Measurements from ENCODE around the gene MB. TPM values are rescaled to one million over a fixed set of nuclear protein-coding genes. Genes with fewer than 3 reads are reported as not detected.

Gene MB
- total and polyA plus RNA-seq, 2 donors (not counting 1 experiment from before 2014, with no cell fraction given) = not detected

DNA sequence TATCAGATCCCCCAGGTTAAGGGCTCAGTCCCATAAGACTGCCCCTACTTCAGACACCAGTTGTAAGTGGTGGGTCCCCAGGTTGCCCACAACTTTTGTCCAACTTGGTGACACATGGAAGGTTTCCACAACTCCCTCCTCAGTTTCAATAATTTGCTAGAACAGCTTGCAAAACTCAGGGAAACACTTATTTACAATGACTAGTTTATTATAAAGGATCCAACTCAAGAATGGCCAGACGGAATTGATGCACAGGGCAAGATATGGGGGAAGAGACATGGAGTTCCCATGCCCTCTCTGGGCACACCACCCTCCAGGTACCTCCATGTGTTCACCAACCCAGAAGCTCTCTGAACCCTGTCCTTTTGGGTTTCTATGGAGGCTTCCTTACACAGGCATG lies 36.7 kb upstream of the MB start:
- Mint-ChIP-seq H3K4me3 (no peak overlapping the region), H3K4me1 (peaks cover 22% of the 10 kb centered on the region), H3K27ac (no peak overlapping the region), H3K27me3 (no peaks in the 10 kb centered on the region), H3K9me3 (ENCODE audit: insufficient read depth) (peaks cover 2% of the 10 kb centered on the region)
- no peak overlapping the region for H2AFZ ChIP-seq (ENCODE audit: insufficient read depth, low read depth, low read length, poor library complexity, severe bottlenecking)
- no peak overlapping the region for H3K4me3 ChIP-seq (ENCODE audit: control extremely low read depth in 1 of 5, extremely low read depth in 1 of 5, insufficient read depth in 1 of 5, low read depth in 2 of 5, low read length in 4 of 5)
- H3K27ac ChIP-seq (ENCODE audit: low read length in 2 of 2) = no peak overlapping the region
- no peak overlapping the region for H3K9ac ChIP-seq (ENCODE audit: low read length)
- DNase-seq = no peak
- no peak overlapping the region for H3K4me2 ChIP-seq (replicated peaks; ENCODE audit: low read depth, low read length, poor library complexity, severe bottlenecking)
- POLR2A ChIA-PET = no interaction called here
- CTCF ChIA-PET = no interaction called here
- H3K4me1 ChIP-seq (ENCODE audit: control insufficient read depth in 2 of 2, insufficient read depth in 2 of 2, low read length in 2 of 2) = peaks cover 12 to 13% of the 10 kb centered on the region in 2 donors
- peaks cover 0 to 30% of the 10 kb centered on the region in 2 experiments for H3K36me3 ChIP-seq (replicated peaks in 1 of 2; ENCODE audit: control extremely low read depth in 1 of 2, control insufficient read depth in 1 of 2, extremely low read depth in 1 of 2, insufficient read depth in 2 of 2, low read length in 1 of 2)
- ATAC-seq (ENCODE audit: low read depth) = no peak
- H3K9me3 ChIP-seq (ENCODE audit: control extremely low read depth in 1 of 3, control insufficient read depth in 2 of 3, insufficient read depth in 1 of 3, low read length in 2 of 3) = peaks cover 0 to 3% (median 0%) of the 10 kb centered on the region in 3 donors
- TF ChIP-seq, protein P1, sequence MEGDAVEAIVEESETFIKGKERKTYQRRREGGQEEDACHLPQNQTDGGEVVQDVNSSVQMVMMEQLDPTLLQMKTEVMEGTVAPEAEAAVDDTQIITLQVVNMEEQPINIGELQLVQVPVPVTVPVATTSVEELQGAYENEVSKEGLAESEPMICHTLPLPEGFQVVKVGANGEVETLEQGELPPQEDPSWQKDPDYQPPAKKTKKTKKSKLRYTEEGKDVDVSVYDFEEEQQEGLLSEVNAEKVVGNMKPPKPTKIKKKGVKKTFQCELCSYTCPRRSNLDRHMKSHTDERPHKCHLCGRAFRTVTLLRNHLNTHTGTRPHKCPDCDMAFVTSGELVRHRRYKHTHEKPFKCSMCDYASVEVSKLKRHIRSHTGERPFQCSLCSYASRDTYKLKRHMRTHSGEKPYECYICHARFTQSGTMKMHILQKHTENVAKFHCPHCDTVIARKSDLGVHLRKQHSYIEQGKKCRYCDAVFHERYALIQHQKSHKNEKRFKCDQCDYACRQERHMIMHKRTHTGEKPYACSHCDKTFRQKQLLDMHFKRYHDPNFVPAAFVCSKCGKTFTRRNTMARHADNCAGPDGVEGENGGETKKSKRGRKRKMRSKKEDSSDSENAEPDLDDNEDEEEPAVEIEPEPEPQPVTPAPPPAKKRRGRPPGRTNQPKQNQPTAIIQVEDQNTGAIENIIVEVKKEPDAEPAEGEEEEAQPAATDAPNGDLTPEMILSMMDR (IDR thresholded peaks at IDR 0.05) = no peak
- H3K27me3 ChIP-seq (replicated peaks in 1 of 4; ENCODE audit: control extremely low read depth in 1 of 4, control insufficient read depth in 3 of 4, insufficient read depth in 4 of 4, low read length in 3 of 4) = no peaks in the 10 kb centered on the region
- intact Hi-C loops (cut with micrococcal nuclease) = no loop called here
- H4K20me1 ChIP-seq (ENCODE audit: control insufficient read depth, insufficient read depth, low read length, poor library complexity, severe bottlenecking) = no peaks in the 10 kb centered on the region
- H3K79me2 ChIP-seq (ENCODE audit: control insufficient read depth, insufficient read depth, low read length) = peaks cover 31% of the 10 kb centered on the region
- WGBS (ENCODE audit: insufficient coverage) = no CpG with 5 or more reads among the region's 1 CpG

DNA sequence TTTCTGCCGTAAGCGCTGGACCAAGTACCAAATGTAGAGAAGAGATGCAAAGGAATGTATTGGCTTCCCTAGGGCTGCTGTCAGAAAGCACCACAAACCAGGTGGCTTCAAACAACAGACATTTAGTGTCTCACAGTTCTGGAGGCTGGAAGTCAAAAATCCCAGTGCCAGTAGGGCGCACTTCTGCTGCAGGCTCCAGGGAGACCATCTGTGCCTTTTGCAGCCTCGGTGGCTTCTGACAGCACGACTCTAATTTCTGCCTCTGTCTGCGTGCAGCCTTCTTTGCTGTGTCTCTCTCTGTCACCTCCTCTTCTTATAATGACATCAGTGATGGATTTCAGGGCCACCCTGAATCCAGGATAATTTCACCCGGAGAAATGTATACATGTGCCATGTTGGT lies 34.0 kb upstream of the MB start:
- no peak for ATAC-seq (ENCODE audit: low read depth)
- H3K27ac ChIP-seq (ENCODE audit: low read length in 2 of 2) = no peak overlapping the region
- H4K20me1 ChIP-seq (ENCODE audit: control insufficient read depth, insufficient read depth, low read length, poor library complexity, severe bottlenecking) = no peaks in the 10 kb centered on the region
- peaks cover 24 to 29% of the 10 kb centered on the region in 2 donors for H3K4me1 ChIP-seq (ENCODE audit: control insufficient read depth in 2 of 2, insufficient read depth in 2 of 2, low read length in 2 of 2)
- peaks cover 38% of the 10 kb centered on the region for H3K4me1 Mint-ChIP-seq
- peaks cover 35% of the 10 kb centered on the region for H3K79me2 ChIP-seq (ENCODE audit: control insufficient read depth, insufficient read depth, low read length)
- peaks cover 2% of the 10 kb centered on the region for H3K9me3 Mint-ChIP-seq (ENCODE audit: insufficient read depth)
- TF ChIP-seq, protein P1 (IDR thresholded peaks at IDR 0.05) = no peak
- no peak for TF ChIP-seq EZH2 (IDR thresholded peaks at IDR 0.05; ENCODE audit: borderline replicate concordance, insufficient read depth, low read depth, low read length, poor library complexity, severe bottlenecking)
- POLR2A ChIA-PET = no interaction called here
- no peaks in the 10 kb centered on the region for H3K27me3 ChIP-seq (replicated peaks in 1 of 4; ENCODE audit: control extremely low read depth in 1 of 4, control insufficient read depth in 3 of 4, insufficient read depth in 4 of 4, low read length in 3 of 4)
- no peak overlapping the region for H3K9ac ChIP-seq (ENCODE audit: low read length)
- WGBS (ENCODE audit: insufficient coverage) = 98% methylated on average over 6 of the region's 7 CpGs
- CTCF ChIA-PET = no interaction called here
- DNase-seq = no peak
- H2AFZ ChIP-seq (ENCODE audit: insufficient read depth, low read depth, low read length, poor library complexity, severe bottlenecking) = no peak overlapping the region
- H3K4me2 ChIP-seq (replicated peaks; ENCODE audit: low read depth, low read length, poor library complexity, severe bottlenecking) = no peak overlapping the region
- H3K27me3 Mint-ChIP-seq = no peaks in the 10 kb centered on the region
- H3K36me3 ChIP-seq (replicated peaks in 1 of 2; ENCODE audit: control extremely low read depth in 1 of 2, control insufficient read depth in 1 of 2, extremely low read depth in 1 of 2, insufficient read depth in 2 of 2, low read length in 1 of 2) = peaks cover 0 to 10% of the 10 kb centered on the region in 2 experiments
- no peak overlapping the region for H3K27ac Mint-ChIP-seq
- intact Hi-C loops (cut with micrococcal nuclease) = no loop called here
- peaks cover 0 to 3% (median 0%) of the 10 kb centered on the region in 3 donors for H3K9me3 ChIP-seq (ENCODE audit: control extremely low read depth in 1 of 3, control insufficient read depth in 2 of 3, insufficient read depth in 1 of 3, low read length in 2 of 3)
- no peak overlapping the region for H3K4me3 Mint-ChIP-seq
- H3K4me3 ChIP-seq (ENCODE audit: control extremely low read depth in 1 of 5, extremely low read depth in 1 of 5, insufficient read depth in 1 of 5, low read depth in 2 of 5, low read length in 4 of 5) = no peak overlapping the region
